PFSK-1 (cell line): ENCODE measurements around the gene ZNF362.

ENCODE experiments used
- POLR2AphosphoS5 ChIP-seq: IDR thresholded peaks from 2 replicates; pipeline ENCODE4 v1.6.1; 2012; ENCODE audit warnings: low read depth, mild to moderate bottlenecking, control low read depth, low read length, moderate library complexity
- REST ChIP-seq, 2 experiments: IDR thresholded peaks; 2 replicates each; pipeline versions ENCODE4 v1.6.1 to v1.8.0; 2011 to 2012; ENCODE audit warnings: low read depth in 2 of 2, low read length in 2 of 2, control low read depth in 1 of 2, inconsistent platforms in 1 of 2, mild to moderate bottlenecking in 1 of 2, moderate library complexity in 1 of 2; ENCODE audit not compliant: insufficient read depth in 1 of 2
- SIN3A ChIP-seq: IDR thresholded peaks from 2 replicates; pipeline ENCODE4 v1.6.1; 2012; ENCODE audit warnings: mild to moderate bottlenecking, low read length, moderate library complexity, borderline replicate concordance; ENCODE audit not compliant: insufficient read depth
- TAF1 ChIP-seq: IDR thresholded peaks from 2 replicates; pipeline ENCODE4 v1.6.1; 2012; ENCODE audit warnings: low read length, control low read depth, borderline replicate concordance; ENCODE audit not compliant: insufficient read depth

GRCh38 chr1:33312413-33312749, 56.1 kb downstream of the ZNF362 start:
- TF ChIP-seq REST (IDR thresholded peaks at IDR 0.05; ENCODE audit: insufficient read depth in 1 of 2, low read depth in 2 of 2, low read length in 2 of 2) (no peak), TAF1 (no peak), POLR2AphosphoS5 (no peak), SIN3A (no peak)
